CD1c-positive myeloid dendritic cell (primary cell): ENCODE results near the gene PDP2.

Experiments
- DNase-seq: peaks from one replicate; pipeline ENCODE4 v3.0.0-alpha.2; 2016; ENCODE audit errors: extremely low spot score

PDP2 gene

DNA sequence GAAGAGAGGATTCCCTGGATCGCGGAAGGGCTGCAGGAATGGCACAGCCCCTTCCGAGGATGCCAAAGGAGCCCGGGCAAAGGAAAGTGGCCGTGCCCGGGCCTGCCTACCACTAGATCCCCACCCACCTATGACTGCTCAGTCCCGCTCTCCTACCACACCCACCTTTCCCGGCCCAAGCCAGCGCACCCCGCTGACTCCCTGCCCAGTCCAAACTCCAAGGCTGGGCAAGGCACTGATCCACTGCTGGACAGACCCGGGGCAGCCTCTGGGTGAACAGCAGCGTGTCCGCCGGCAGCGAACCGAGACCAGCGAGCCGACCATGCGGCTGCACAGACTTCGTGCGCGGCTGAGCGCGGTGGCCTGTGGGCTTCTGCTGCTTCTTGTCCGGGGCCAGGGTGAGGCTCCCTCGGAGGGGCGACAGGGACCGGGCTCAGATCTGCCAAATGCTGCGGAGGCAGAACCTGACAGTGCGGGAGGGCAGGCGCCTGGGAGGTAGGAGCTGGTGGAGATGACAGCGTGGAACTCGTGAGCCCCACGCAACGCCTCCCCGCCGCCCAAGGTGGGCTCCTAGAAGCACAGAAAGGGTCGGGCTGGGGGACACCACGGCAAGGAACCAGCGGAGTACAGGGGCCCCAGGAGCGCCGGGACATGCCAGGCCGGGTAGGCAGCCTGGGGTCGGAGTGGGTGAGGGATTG lies 55.1 kb downstream of the PDP2 start, which contains the start of gene CES2:
TSS of gene CES2 (plus strand) at position 203 of the 698 bp plus-strand sequence. CDS start at position 323, 120 bp downstream.
- no peak for DNase-seq

GRCh38 chr16:66936462-66936861 lies 56.1 kb downstream of the PDP2 start:
- no peak for DNase-seq

DNA sequence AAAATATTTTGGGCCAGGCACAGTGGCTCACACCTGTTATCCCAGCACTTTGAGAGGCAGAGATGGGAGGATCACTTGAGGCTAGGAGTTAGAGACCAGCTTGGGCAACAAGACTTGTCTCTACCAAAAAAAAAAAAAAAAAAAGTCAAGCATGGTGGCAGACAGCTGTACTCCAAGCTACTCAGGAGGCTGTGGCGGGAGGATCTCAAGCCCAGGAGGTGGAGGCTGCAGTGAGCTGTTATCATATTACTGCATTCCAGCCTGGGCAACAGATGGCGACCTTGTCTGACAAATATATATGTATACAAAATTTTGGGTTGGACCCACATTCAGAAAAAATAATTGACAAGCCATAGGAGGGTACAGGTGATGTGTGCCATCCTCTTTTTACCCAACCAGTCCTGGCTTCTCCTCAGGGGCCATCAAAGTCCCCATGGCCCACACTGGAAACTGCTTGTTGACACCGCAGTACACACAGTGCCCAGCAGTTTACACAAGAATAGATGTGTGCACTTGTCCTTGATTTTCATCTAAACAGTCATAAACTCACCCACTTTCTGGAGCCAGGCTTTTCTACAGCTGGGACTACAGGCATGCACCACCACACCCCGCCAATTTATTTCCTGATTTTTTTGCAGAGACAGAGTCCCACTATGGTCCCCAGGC lies 56.7 kb downstream of the PDP2 start:
- no peak for DNase-seq

DNA sequence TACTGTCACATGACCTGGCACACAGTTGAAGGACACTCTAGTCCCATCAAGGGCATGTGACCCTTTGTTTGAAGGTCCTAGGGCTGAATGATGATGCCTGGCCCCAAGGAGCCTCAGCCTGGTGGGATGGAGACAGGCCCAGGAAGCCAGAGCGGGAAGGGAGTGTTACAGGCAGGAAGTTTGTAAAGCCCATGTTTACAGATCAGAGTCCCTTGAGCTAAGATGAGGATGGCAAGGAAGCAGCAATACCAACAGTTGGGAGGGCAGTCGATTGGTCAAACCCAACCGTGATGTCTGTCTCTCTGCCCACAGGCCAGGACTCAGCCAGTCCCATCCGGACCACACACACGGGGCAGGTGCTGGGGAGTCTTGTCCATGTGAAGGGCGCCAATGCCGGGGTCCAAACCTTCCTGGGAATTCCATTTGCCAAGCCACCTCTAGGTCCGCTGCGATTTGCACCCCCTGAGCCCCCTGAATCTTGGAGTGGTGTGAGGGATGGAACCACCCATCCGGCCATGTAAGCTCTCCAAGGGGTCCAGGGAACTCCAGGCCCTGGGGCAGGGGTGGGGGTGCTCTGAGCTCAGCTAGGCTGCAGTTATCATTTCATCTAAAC lies 57.5 kb downstream of the PDP2 start:
- no peak for DNase-seq

- DNase-seq: no peak
Observed at GRCh38 chr16:66939366-66939765, 59.1 kb downstream of the PDP2 start.

- DNase-seq: no peak
Observed at GRCh38 chr16:66940236-66940635, 59.9 kb downstream of the PDP2 start.
